ENCODE data around the gene WDR18. TPM values are rescaled to one million over a fixed set of nuclear protein-coding genes. Genes with fewer than 3 reads are reported as not detected.

Gene WDR18
- polyA plus RNA-seq, 1 experiment, result 44.3 TPM

GRCh38 chr19:1026783-1027649 is 42.9 kb downstream of the WDR18 start:
- no peaks in the 10 kb centered on the region for H3K27me3 ChIP-seq (ENCODE audit: control insufficient read depth, insufficient read depth, low read length)
- ChIA-PET POLR2A (interaction anchor here (0.9 to 1.5 kb wide), 4 partner anchors 13 to 242 kb away, joined by 3 to 9 read pairs (median 6); partner anchors contain the start of genes ABCA7 and CIRBP), CTCF (interaction anchor here (0.6 to 1.7 kb wide), 6 partner anchors 13 to 241 kb away, joined by 3 to 6 read pairs (median 3); partner anchors contain the start of gene ABCA7)
- peak overlapping the region; percentile 96 for H3K4me3 ChIP-seq (ENCODE audit: low read depth, low read length)
- peaks cover 8% of the 10 kb centered on the region for H3K36me3 ChIP-seq (ENCODE audit: control insufficient read depth, insufficient read depth, low read length)
- no peak for DNase-seq (ENCODE audit: low read depth)
- TF ChIP-seq CTCF (IDR thresholded peaks at IDR 0.05; ENCODE audit: insufficient read depth, low read depth, low read length), result no peak

GRCh38 chr19:1027650-1028061 is 43.5 kb downstream of the WDR18 start:
- ChIA-PET CTCF (interaction anchor here (0.6 to 1.7 kb wide), 3 partner anchors 40 to 213 kb away, joined by 3 to 6 read pairs (median 3); no protein-coding TSS in a partner anchor), POLR2A (interaction anchor here (0.9 kb wide), 1 partner anchor 242 kb away, joined by 9 read pairs; the partner anchor contains the start of gene CIRBP)
- no peak for DNase-seq (ENCODE audit: low read depth)
- peaks cover 13% of the 10 kb centered on the region for H3K36me3 ChIP-seq (ENCODE audit: control insufficient read depth, insufficient read depth, low read length)
- H3K4me3 ChIP-seq (ENCODE audit: low read depth, low read length), result peak overlapping the region; percentile 96
- no peaks in the 10 kb centered on the region for H3K27me3 ChIP-seq (ENCODE audit: control insufficient read depth, insufficient read depth, low read length)
- TF ChIP-seq CTCF (IDR thresholded peaks at IDR 0.05; ENCODE audit: insufficient read depth, low read depth, low read length), result no peak

- POLR2A ChIA-PET, result interaction anchor here (0.5 to 0.9 kb wide), 7 partner anchors 27 to 241 kb away, joined by 3 to 9 read pairs (median 5); partner anchors contain the start of gene CIRBP
These were observed 44.1 kb downstream of the WDR18 start for GRCh38 chr19:1028062-1028926.

GRCh38 chr19:1032264-1032867 is 48.2 kb downstream of the WDR18 start:
- DNase-seq (ENCODE audit: low read depth), result no peak
- no peak for TF ChIP-seq CTCF (IDR thresholded peaks at IDR 0.05; ENCODE audit: insufficient read depth, low read depth, low read length)
- Histone ChIP-seq H3K27me3 (ENCODE audit: control insufficient read depth, insufficient read depth, low read length) (no peaks in the 10 kb centered on the region), H3K36me3 (ENCODE audit: control insufficient read depth, insufficient read depth, low read length) (peaks cover 30% of the 10 kb centered on the region), H3K4me3 (ENCODE audit: low read depth, low read length) (no peak overlapping the region)
- CTCF ChIA-PET, result no interaction called here
- POLR2A ChIA-PET, result no interaction called here

More at GRCh38 chr19:1028062-1028926, 44.1 kb downstream of the WDR18 start:
- TF ChIP-seq CTCF (IDR thresholded peaks at IDR 0.05; ENCODE audit: insufficient read depth, low read depth, low read length), result no peak
- Histone ChIP-seq H3K27me3 (ENCODE audit: control insufficient read depth, insufficient read depth, low read length) (no peaks in the 10 kb centered on the region), H3K36me3 (ENCODE audit: control insufficient read depth, insufficient read depth, low read length) (peaks cover 16% of the 10 kb centered on the region), H3K4me3 (ENCODE audit: low read depth, low read length) (peak overlapping the region; percentile 96)
- DNase-seq (ENCODE audit: low read depth), result peak; percentile 76
- CTCF ChIA-PET, result interaction anchor here (1.1 to 1.6 kb wide), 2 partner anchors 9 to 212 kb away, joined by 3 read pairs; no protein-coding TSS in a partner anchor

Measured in BJ (cell line).